GM21737 (cell line): Measurements from ENCODE around the gene IL3RA.
"Not testable (repeated sequence)": the region's sequence is repeated elsewhere in the genome, so short reads cannot be mapped to it uniquely, and the experiment has no call there.

Source experiments
- ATAC-seq: cut with Tn5 transposase; IDR thresholded peaks from one replicate; pipeline ENCODE4 v1.9.1; 2021; ENCODE audit warnings: mild to moderate bottlenecking, moderate library complexity; ENCODE audit not compliant: unreplicated experiment

The IL3RA gene

GRCh38 chrX:1327651-1328304 is 8.8 kb upstream of the IL3RA start:
- ATAC-seq = no peak

DNA sequence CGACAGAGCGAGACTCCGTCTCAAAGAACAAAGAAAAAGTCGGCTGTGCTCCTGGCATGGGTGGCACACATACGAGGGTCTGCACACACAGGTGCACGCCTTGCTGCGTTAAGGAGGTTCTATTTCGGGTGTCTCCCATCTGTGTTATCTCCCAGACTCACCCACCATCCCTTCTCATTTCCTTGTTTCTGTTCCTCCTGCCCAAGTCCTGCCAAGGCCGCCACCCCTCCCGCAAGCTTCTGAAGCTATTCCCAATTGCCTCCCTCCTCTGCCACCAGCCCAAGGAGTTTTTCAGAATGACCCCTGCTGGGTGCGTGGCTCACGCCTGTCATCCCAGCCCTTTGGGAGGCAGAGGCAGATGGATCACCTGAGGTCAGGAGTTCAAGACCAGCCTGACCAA is 6.0 kb upstream of the IL3RA start:
- no peak for ATAC-seq

DNA sequence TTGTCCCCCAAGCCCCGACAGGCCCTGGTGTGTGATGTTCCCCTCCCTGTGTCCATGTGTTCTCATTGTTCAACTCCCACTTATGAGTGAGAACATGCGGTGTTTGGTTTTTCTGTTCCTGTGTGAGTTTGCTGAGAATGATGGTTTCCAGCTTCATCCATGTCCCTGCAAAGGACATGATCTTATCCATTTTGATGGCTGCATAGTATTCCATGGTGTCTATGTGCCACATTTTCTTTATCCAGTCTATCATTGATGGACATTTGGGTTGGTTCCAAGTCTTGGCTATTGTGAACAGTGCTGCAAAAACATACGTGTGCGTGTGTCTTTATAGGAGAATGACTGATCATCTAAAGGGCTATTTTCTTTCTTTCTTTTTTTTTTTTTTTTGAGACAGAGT is 4.2 kb upstream of the IL3RA start:
- ATAC-seq = not testable (repeated sequence)

DNA sequence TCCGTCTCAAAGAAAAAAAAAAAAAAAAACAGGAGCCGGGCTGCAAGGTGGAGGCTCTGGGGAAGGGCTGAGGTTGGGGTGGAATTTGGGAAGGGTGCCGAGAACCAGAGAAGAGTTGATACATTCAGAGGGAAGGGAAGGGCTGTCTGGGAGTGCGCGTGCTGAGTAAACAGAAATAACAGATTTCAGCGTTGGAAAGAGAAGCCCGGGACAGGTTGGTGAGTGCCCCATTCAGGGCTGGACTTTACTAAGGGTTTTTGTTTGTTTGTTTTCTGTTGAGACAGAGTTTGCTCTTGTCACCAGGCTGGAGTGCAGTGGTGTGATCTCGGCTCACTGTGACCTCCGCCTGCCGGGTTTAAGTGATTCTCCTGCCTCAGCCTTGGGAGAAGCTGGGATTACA is 1.7 kb upstream of the IL3RA start:
- ATAC-seq = no peak

DNA sequence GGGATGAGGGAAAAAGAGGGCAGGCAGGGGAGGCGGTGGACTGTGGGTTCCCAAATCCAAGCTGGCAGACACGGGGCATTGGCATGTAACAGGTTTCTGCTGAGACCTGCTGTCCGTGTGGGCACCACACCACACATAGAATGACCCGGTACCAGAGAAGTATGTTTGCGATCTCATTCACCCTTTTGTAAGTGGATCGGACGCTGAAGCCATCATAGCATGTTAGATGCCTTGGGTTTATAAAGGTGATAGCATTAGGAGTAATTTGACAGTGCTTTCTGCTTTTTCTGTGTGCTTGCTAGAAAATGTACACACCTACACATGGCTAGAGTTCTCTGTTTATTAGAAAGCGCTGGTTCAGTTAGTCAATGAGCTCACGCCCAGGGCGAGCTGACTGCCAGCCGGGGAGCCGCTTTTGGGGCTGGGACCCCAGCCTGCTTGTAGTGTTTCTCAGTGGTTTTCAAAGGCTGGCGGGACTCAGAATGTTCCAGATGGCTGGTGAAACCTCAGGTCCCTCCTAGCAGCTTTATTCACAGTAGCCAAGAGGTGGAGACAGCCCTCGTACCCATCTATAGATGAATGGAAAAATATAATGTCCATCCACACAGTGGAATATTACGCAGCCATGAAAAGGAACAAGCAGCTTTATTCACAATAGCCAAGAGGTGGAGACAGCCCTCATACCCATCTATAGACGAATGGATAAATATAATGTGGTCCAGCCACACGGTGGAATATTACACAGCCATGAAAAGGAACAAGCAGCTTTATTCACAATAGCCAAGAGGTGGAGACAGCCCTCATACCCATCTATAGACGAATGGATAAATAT is 579 bp downstream of the IL3RA start:
- ATAC-seq = peak; percentile 29

GRCh38 chrX:1341545-1342184 is 5.1 kb downstream of the IL3RA start:
- ATAC-seq = no peak

DNA sequence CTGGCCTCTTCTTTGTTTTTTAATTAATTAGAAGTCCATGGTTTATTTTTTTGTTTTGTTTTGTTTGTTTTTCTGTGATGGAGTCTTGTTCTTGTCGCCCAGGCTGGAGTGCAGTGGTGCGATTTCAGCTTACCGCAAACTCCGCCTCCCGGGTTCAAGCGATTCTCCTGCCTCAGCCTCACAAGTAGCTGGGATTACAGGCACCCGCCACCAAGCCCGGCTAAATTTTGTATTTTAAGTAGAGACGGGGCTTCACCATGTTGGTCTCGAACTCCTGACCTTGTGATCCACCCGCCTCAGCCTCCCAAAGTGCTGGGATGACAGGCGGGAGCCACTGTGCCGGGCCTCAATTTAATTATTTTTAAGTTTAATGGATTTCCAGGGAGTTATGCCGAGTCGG is 13.0 kb downstream of the IL3RA start:
- ATAC-seq = not testable (repeated sequence)

DNA sequence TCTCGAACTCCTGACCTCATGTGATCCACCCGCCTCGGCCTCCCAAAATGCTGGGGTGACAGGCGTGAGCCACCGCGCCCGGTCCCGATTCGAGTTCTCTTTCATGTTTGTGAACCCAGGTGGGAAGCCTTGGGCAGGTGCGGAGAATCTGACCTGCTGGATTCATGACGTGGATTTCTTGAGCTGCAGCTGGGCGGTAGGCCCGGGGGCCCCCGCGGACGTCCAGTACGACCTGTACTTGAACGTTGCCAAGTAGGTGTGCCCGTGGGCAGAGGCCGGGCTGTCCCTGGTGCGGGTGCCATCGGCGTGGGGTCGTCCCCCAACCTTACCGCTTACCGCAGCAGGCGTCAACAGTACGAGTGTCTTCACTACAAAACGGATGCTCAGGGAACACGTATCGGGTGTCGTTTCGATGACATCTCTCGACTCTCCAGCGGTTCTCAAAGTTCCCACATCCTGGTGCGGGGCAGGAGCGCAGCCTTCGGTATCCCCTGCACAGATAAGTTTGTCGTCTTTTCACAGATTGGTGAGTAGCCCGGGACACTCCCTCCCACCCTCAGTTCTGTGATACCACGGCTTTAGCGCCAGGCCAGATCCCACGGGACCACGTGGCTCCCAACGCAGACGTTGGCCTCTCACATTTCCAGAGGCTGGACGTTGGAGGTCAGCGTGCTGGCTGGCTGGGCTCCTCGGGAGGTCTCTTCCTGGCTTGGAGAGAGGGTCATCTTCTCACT is 15.6 kb downstream of the IL3RA start:
- ATAC-seq = no peak

GRCh38 chrX:1354036-1355019 is 17.7 kb downstream of the IL3RA start:
- no peak for ATAC-seq

DNA sequence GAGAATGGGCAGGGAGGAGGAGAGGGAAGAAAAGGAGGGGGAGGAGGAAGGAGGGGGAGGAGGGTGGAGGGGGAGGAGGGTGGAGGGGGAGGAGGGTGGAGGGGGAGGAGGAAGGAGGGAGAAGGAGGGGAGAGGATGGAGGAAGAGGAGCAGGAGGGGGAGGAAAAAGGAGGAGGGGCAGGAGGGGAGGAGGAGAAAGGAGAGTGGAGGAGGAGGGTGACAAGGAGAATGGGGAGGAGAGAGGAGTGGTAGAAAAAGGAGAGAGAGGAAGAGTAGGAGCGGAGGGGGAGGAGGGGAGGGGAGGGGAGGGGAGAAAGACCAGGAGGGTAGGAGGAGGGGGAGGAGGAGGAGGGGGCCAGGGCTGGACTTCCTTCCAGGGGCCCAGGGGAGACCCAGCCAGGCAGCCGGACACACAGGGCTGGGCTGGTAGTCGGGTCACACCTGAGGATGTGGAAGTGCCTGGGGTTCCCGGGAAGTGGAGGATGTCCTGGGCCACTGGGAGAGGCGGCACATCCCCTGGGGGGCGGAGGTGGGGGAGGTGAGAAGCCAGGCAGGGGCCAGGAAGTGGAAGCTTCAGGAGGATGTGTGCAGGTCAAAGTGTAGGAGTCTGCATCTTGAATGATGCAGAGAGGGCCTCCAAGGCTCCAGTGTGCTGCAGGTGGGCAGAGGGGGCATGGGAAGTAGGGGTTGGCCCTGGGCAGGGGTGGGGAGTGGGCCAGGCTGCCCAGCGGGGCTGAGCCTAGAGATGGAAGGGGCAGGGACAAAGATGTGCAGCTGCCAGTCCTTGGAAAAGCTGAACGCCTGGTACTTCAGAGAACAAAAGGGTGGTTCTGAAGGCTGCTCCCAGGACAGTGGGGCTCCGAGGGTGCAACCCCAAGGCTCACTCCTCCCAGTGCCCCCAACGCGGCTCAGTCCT is 18.8 kb downstream of the IL3RA start:
- ATAC-seq = no peak

- no peak for ATAC-seq
These were observed 21.4 kb downstream of the IL3RA start for GRCh38 chrX:1357993-1358392.

DNA sequence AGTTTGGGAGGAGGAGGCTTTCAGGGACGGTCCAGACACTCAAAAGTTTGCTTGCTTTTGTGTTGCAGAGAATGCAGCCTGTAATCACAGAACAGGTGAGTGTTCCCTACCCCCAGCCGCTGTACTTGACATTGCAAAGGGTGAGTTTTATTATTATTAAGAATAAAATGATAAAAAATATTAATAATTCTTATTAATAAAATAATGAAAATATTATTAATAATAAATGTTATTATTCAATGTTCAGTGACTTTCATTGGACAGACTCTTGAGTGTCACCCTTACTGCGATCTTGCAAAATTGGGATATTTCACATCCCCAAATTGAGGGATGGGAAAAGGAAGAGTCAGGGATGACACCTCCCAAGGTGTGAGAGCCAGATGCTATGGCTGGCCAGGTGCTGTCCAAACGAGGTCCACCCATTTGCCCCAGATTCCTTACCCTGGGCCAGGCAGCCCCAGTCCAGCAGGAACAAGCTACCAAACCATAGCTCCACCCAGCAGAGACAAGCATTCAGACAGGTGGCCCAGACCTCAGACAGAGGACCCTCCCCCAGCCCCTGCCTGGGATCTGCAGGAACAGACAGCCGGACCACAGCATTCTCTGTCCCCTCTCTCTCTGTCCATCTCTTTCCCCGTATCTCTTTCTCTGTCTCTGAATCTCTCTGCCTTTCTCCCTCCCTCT is 22.4 kb downstream of the IL3RA start:
- no peak for ATAC-seq

DNA sequence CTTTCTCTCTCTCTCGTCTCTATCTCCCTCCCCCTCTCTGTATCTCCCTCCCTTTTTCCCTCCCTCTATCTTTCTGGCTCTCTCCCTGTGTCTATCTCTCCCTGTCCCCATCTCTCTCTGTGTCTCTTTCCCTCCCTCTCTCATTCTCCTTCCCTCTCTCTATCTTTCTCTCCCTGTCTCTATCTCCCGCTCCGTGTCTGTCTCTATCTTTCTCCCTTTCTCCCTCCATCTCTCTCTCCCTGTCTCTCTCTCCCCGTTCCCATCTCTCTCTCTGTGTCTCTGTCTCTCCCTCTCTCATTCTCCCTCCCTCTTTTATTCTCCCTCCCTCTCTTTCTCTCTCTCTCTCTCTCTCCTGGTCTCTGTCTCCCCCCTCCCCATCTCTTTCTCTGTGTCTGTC is 22.9 kb downstream of the IL3RA start:
- no peak for ATAC-seq

GRCh38 chrX:1360171-1360570 is 23.6 kb downstream of the IL3RA start:
- ATAC-seq = no peak

- ATAC-seq = no peak
These were observed 24.7 kb downstream of the IL3RA start for GRCh38 chrX:1361275-1361674.

GRCh38 chrX:1361910-1362309 is 25.3 kb downstream of the IL3RA start:
- ATAC-seq = no peak

DNA sequence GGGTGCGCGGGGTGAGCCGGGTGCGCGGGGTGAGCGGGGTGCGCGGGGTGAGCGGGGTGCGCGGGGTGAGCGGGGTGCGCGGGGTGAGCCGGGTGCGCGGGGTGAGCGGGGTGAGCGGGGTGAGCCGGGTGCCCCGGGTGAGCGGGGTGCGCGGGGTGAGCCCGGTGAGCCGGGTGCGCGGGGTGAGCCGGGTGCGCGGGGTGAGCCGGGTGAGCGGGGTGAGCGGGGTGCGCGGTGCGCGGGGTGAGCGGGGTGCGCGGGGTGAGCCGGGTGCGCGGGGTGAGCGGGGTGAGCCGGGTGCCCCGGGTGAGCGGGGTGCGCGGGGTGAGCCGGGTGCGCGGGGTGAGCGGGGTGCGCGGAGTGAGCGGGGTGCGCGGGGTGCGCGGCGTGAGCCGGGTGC is 29.8 kb downstream of the IL3RA start:
- not testable (repeated sequence) for ATAC-seq

- ATAC-seq = no peak
These were observed 31.8 kb downstream of the IL3RA start for GRCh38 chrX:1368385-1368698.

DNA sequence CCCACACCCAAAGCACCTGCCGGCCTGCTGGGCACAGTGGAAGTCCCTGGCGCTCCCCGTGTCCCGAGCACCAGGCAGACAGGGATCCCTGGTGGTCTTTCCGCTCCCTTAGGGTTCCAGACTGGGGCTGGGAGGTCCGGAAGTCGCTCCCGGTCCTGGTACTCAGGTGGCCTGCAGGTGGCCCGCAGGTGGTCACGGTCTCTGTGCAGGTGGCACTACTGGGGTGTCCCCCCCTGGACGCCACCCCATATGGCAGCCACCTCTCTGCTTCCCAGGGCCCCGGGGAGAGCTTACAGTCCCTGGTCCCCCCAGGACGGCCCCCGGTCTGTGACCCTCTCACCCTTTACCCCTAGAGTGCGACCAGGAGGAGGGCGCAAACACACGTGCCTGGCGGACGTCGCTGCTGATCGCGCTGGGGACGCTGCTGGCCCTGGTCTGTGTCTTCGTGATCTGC is 41.7 kb downstream of the IL3RA start:
- ATAC-seq = no peak
